NCI-H345 treated with DMSO at 0.1 percent for 48 hours (cell line): ENCODE data around the gene GAB3.

Source experiments
- DNase-seq: peaks from one replicate; lab custom pipeline; 2025; ENCODE audit not compliant: unreplicated experiment; lab: John Stamatoyannopoulos, UW

The GAB3 gene

DNA sequence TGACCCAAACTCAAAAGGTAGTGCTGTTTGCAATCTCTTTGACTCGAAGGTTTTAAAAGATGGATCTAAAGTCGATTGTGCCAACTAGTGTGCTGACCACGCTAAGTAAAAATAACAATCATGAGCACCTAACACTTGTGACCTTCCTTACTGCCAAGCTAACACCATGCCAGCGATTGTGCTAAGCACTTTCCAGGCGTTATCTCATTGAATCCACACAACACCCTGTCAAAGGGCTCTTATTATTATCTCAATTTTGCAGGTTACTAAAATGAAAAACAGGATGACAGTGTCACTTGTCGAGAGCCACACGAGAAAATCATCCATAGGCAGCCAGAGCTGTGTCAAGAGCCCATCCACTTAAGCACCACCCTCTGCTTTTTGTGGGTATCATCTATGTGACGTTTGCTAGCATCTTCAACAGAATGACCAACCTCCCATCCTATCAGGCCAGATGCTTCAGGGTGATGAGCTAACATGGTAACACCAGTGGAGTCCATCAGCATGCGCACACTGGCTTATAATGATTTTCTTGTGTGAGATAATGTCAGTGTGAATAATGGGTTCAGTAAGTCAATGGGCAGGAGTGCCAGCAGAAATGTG, 893 bp upstream of the GAB3 start:
- no peak for DNase-seq

DNA sequence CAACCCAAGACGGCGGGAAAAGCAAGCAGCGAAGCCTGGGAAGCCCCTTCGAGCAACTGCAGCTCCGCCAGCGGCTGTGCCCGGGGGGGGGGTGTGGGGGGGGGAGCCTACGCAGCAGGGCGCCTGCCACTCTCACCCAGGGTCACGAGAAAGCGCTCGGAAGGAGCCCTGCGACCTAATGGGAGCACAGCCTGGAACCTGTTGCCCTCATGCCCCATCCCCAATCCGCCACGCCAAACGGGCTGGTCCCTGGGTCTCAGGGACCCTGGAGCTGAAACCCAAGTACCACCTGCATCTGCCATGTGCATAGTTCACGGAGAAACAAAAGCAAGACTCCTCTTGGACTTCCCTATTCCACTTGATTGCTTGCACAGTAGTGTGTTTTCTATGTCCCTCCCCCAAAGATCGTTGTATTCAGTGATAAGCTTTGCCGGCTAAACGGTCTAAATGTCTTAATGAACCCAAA, 359 bp upstream of the GAB3 start:
- no peak for DNase-seq

DNA sequence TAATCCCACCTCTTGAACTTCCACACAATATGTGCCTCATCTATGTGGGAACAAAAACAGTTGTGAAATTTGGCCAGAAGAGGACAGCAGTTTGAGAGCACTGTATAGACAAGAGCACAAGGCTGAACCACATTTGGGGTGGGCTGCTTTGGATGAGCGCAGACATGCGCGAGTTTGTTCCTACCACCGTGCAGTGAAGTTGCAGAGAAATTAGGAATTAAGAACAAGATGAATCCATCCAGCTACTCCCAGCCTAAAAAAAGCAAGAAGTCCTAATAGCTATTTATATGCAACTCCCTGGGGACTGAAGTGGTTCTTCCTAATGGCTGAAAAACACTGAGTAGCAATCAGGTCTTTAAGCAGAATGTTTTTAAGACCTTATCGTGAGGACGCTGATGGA, 1.0 kb downstream of the GAB3 start:
- no peak for DNase-seq

DNA sequence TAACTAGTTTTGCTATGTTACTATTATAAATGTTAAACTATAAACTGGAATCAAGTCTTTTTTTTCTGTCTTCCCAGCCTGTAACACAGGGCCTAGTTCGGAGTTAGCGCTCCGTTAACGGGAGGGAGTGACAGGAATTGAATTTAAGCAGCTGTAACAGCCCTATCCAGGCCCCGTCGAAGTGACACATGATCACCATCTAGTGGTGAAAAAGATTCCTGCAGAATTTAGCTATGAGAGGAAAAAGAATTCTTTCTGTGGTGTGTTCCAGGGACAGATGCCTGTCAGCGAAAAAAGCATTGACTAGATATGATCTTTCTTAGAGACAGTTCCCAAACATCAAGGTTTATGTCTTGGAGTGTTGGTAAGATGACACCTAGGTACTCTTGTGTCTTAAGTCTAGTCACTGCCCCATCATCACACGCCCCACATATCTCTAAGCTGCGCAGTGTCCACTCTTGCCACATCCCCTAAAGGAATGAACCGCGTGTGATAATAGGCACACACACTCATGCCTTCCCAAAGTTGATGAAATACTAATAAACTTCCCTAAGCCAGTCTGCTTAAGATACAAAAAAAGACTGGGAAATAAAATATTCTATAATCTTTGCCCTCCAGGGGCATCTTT, 2.1 kb downstream of the GAB3 start:
- peak; percentile 53 for DNase-seq

DNA sequence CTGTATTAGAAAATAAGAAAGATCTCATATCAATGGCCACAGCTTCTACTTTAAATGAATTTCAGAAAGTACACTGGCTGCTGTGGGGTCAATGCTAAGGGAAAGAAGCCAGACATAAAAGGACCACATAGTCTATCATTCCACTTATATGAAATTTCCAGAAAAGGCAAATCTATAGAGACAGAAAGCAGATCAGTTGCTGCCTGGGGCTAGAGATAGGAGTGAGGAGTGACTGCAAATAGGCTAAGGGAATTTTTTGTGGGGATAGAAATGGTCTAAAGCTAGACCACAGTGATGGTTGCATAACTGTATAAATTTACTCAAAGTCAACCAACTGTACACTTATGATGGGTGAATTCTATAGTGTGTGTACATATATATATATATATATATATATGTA, 8.3 kb downstream of the GAB3 start:
- DNase-seq, result no peak

DNA sequence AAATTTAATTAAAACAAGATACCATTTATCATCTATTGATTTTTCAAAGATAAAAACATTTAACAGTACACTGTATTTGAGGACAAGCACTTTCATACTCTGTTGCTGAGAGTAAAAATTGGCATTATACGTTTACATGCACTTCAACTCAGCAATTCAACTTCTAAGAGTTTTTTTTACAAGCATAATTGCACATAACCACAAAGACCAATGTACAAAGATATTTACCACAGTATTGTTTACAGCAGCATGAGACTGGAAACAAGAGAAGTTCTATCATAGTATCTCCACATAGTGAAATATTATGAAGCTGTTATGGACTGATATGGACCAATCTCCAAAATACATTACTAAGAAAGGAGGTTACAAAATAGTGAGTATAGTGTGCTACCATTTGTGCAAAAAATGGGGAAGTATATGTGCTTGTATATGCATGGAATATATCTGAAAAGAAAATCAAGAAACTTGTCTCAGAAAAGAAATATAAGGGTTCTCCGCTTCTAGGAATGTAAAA, 10.9 kb downstream of the GAB3 start:
- DNase-seq, result no peak

DNA sequence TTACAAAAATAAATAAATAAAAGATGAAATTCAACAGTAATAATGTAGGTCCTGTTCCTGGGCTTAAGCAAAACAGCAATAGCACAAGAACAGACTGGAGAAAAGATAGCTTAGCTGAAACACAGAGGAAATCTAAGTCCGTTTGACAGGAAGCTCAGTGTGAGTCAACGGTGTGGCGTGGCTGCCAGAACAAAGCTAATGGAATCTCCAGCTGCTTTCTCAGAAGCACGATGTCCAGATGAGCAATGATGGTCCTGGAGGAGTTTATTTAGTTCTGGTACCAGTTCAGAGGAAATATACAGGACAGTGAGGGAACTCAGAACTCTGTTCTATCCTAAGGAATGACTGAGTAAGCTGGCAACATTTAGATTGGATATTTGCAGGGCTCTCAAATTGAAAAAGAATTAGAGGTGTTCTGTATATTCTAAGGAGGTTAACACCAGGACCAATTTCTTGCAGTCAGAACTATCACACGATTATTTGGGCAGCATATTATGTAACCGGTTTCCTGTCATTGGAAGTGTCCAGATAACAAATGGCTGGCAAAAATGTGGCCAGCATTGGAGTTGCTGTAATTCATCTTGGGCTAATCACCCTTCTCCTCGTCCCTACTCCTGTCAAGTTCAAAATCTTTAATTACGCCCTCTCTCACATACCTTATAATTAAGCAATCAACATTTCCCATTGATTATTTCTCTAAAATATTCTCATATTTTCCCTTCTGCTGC, 12.7 kb downstream of the GAB3 start:
- DNase-seq, result no peak

DNA sequence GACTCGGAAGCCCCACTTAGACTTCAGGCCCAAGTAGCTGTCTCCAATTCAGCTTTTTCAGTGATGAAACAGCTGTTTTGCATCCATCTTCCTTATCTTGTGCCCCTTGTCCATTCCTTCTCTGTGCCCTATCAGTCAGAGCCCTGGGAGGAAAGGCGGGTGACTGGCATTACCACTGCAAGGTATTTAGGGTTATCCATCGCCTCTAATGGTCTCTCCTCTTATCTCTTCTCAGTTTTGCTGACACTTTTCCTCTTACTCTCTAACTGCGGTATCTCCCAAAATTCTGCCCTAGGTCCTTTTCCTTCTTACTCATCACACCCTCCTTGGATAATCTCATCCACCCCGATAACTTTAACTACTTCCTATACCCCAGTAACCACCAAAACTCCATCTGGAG, 13.7 kb downstream of the GAB3 start:
- DNase-seq, result no peak

DNA sequence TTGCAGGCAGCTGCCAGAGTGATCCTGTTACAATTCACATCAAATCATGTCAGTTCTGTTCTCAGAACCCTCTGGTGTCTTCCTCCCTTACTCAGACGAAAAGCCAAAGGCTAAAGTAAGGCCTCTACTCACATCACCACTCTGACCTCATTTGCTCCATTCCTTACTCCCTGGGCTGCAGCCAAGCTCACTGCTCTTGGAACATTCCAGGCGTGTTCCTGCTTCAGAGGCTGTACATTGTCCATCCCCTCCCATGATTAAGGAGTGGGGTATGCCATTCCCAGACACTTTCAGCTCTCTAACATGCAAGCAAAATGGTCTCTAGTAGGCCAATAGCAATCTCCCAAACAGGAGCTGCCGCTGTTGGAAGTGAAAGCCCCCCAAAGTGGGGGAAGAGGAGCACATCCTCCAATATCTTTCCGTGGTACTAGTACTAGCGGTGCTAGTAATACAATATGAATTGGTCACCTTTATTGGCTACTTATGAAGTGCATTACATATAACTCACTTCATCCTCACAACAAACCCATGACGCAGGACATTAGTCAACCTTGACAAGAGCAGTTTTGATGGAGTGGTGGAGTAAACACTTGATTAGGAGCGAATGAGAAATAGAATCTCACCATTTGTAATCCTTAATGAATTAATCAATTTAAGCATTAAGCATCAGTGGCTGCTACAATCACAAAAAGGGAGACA, 15.0 kb downstream of the GAB3 start:
- no peak for DNase-seq

DNA sequence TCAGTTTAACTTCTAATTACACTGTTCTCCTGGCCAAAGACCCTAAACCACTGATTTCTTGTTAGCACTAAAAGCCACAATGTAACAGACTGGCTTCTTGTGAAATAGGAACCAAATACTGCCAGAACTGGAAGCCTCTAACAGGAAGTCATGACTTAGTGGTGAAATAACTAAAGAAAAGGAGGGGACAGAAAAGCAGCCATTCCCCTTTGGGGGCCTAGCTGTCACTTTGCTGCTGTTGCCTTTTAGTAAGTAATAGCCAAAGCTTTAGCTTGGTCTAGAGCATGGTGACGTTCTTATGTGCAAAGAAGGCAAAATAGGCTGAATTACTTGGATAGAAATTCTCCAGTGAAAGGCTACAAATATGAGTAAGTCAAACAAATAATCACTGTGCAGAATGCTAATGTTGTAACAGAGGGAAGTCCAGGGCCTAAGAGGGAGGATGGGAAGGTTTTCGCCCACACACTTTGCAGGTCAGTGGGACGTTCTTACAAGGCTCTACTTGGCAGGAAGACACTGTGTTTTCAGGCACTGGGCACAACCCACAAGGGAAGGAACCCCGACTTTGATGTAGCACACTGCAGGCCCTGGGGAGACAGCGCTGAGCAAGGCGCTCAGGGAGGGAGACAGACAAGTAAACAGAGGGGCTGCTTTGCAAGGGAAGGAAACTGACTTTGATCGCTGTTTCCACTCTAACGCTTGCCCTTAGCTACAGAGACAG, 16.7 kb downstream of the GAB3 start:
- DNase-seq, result no peak

DNA sequence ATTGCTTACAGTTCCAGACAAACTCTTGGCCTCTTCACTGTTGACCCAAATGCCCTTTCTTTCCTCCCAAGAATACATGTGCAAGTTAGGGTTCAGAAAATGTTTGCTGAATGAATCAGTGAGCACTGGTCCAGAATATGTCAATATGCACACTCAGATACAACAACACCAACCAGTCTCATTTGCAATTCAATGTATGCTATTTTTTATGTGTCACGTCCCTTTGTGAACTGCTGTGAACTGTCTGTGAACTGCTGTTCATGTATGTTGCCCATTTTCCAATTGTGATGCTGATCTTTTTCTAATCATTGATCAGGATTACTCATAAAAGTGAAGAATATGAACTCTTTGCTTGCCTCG, 17.8 kb downstream of the GAB3 start:
- no peak for DNase-seq

DNA sequence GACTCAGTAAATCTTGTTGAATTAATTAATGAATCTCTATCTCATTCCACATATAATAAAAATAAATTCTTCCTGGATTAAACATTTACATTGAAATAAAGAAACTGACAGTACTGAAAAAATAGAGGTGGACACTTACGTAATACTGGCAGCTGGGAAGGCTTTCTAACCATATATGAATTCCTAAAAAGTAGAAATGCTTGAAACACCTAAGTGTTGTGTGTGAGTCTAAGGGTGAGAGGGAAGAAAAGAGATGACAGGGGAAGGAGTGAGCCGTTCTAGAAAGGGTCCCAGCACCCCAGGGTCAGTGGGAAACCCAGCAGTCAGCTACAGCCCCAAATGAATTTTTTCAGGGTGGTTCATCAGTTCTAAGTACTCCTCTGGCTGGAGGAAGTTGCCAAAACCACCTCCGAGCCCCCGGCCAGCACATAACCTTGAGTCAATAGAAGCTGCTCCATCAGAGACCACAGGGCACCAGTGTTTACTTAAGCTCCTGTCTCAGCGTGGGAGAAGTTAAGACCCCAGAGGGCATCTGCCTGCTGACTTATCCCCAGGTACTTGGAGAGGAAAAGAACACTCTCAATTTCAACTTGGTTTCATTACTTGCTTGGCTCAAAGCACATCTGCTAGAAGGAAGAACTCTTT, 18.3 kb downstream of the GAB3 start:
- DNase-seq, result no peak

DNA sequence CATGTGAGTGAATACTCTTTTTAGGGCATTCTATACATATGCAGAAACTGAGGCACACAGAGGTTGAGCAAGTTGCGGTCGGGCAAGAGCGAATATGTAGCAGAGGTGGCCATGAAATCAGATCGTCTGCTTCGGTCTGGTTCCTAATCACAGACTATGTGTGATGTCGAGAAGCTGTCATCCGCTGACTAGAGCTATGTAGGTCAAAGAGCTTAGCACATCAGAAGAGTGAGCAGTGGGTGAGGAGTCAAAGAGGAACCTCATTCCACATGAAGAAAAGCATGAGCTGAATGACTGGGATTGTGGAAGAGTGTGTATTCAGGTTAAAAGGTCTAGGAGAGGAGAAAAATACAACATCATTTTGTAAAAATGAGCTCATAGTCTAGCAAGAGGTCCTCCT, 19.0 kb downstream of the GAB3 start:
- DNase-seq, result no peak

DNA sequence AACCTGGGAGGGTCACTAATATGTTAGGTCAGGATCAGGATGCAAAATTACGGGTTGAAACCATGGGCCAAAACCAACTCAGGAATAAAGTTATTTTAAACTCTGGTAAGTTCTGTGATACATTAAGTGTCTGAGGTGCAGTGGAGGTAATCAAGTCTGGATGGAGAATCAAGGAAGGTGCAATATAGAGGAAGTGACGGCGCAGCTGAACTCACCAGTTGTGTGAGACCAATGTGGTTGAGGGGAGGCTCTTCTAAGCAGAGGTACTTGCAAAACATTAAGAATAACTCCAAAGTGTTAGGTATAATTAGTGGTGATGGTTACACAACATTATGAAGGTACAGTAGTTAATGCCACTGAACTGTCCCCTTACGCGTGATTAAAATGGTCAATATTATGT, 19.7 kb downstream of the GAB3 start:
- DNase-seq, result no peak

DNA sequence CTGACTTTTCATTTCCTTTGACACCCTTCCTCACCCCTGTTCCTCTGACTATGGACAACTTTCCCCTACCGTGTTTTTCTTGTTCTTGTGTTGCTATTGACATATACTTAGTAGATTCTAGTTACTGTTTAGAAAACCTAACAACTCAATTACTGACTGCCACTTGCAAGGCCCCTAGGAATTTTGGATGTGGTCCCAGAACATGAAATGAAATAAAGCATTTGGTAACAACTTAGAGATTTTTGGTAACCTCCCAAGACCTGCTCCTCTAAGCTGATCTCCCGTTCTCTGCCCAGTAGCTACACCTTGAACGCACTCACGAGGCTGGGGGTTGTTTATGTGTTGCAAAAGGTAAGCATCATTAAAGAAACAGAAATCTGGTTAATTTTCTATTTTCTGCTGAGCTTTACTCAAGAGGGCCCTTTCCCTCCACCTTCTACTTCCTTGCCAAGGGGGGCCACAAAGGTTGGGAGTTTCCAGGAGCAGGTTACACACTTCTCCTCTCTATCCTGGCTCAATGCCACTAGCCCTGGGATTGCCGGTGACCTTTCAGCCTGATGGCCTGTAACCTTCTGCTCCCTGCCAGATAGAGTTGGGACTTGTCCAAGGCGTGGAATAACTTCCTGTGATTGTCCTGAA, 20.5 kb downstream of the GAB3 start:
- no peak for DNase-seq

DNA sequence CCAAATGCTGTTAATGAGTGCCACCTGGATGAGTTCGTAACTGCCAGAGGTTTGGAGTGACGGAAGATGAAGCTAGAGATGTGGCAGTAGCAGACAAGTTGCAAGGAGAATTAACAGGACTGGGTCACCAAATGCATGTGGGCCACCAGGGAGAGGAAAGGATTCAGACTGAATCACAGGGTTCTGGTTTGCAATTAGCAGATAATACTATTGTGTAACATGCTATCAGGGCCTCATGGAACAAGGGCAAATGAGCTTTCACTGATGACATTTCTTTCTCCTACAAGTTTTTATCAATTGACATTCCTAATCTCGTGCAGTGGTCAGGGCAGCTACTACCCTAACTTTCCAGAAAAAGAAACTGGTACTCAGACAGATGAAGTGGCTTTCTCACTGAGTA, 21.4 kb downstream of the GAB3 start:
- no peak for DNase-seq

DNA sequence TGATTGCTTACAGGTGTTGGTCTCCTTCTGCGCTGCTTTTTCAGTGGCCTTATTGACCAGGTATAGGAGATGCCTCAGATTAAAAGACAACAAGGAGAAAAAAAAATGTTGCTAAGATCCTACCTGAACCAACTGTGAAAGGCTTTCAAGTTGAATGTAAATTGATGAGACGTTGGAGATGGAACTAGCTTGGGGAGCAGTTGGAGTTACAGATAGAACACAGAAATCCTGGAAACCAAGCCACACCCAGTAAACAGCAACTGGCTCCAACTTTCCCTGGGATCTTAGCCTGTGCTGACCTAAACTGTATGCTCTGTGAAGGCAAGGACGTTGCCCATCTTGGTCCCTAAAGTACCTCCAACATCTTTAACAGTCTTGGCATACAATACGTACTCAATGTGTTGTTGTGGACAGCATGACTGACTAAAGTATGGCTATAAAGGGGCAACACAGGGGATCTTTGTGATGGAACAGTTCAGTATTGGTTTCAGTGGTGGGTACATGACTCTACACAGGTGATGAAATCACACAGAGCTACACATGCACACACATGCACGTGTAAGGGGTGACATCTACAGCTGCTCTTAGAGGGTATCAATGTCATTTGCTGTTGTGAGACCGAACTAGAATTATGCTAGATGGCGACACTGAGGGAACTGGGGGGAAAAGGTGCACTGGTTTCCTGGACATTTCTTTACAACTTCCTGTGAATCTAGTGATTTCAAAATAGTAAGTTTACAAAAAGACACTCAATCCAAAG, 22.3 kb downstream of the GAB3 start:
- no peak for DNase-seq

DNA sequence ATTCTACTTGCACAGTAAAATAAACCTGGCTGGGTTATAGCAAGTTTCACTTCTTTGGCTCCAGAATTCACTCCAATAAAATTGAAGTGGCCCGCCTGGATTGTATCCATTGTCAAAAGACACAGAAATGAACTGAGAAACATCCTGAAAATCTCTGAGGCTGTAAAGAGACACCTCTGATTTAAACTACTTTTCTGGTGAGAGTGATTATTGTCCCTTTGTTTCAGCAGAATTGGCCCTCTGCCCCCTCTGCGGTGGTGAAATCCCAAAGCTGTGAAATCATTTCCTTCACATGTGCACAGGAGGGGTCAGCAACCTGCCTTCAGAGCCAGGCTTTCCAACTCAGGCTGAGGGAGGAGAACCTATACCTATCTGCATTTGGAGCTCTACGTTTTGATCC, 23.0 kb downstream of the GAB3 start:
- DNase-seq, result no peak

DNA sequence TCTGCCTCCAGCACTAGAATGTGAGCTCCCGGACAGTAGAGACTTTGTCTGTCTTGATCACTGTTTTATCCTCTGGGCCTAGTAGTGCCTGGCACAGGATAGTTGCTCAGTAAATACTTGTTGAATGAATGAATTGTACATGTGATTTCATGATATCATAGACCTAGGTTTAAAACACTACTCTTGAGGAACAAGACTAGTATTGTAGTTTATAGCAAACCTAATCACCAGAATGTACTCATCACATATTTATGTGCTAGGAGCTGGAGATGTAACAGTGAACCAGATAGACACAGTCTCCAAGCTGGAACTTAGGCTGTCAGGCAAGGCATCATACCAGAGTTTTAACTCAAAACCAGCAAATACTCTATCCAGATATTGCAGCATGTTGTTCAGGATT, 23.5 kb downstream of the GAB3 start:
- no peak for DNase-seq
